ENCODE results near the gene ZNRF3.
"Not testable (repeated sequence)": the region's sequence is repeated elsewhere in the genome, so short reads cannot be mapped to it uniquely, and the experiment has no call there.

ZNRF3 gene

GRCh38 chr22:29072193-29072978 lies 189.0 kb downstream of the ZNRF3 start:
- ATAC-seq = peak; percentile 94 to 96

- no peak for ATAC-seq
Measured at GRCh38 chr22:29072979-29073617, 189.7 kb downstream of the ZNRF3 start, which contains the start of gene KREMEN1. KREMEN1 (plus strand) TSS chr22:29073035; CDS start chr22:29073131, 96 bp downstream.

GRCh38 chr22:29073618-29074275 lies 190.4 kb downstream of the ZNRF3 start:
- ATAC-seq = no peak

- ATAC-seq = no peak
Measured at GRCh38 chr22:29074276-29074772, 191.0 kb downstream of the ZNRF3 start.

GRCh38 chr22:29078036-29078868 lies 194.9 kb downstream of the ZNRF3 start:
- no peak for ATAC-seq

- ATAC-seq = no peak
Measured at GRCh38 chr22:29078869-29079207, 195.5 kb downstream of the ZNRF3 start.

GRCh38 chr22:29079218-29079901 lies 196.0 kb downstream of the ZNRF3 start:
- no peak for ATAC-seq

- no peak for ATAC-seq
Measured at GRCh38 chr22:29080106-29080975, 197.0 kb downstream of the ZNRF3 start.

GRCh38 chr22:29081517-29082236 lies 198.3 kb downstream of the ZNRF3 start:
- ATAC-seq = no peak

GRCh38 chr22:29082826-29083545 lies 199.6 kb downstream of the ZNRF3 start:
- no peak for ATAC-seq

- ATAC-seq = not testable (repeated sequence)
Measured at GRCh38 chr22:29083576-29083932, 200.2 kb downstream of the ZNRF3 start.

GRCh38 chr22:29083933-29084591 lies 200.7 kb downstream of the ZNRF3 start:
- no peak for ATAC-seq

- ATAC-seq = no peak
Measured at GRCh38 chr22:29087012-29087411, 203.6 kb downstream of the ZNRF3 start.

GRCh38 chr22:29088809-29089208 lies 205.4 kb downstream of the ZNRF3 start:
- no peak for ATAC-seq

GRCh38 chr22:29089507-29089906 lies 206.1 kb downstream of the ZNRF3 start:
- no peak for ATAC-seq

- no peak for ATAC-seq
Measured at GRCh38 chr22:29090039-29090438, 206.7 kb downstream of the ZNRF3 start.

- ATAC-seq = no peak
Measured at GRCh38 chr22:29092243-29092642, 208.9 kb downstream of the ZNRF3 start.

GRCh38 chr22:29093030-29093429 lies 209.7 kb downstream of the ZNRF3 start:
- ATAC-seq = no peak

Data from activated CD4-positive, CD25-positive, alpha-beta regulatory T cell treated with anti-CD3 and anti-CD28 coated beads, Interleukin-2, amount 50 U/mL, for 24 hours (primary cell).